ENCODE data around the gene CD248. TPM values are rescaled to one million over a fixed set of nuclear protein-coding genes. Genes with fewer than 3 reads are reported as not detected.
A peak's percentile ranks its signal among the peaks of the same experiment; 100 is the strongest.

The CD248 gene
- total RNA-seq, 2 donors from 2014 or later = 4.5 to 13.7 TPM

- ATAC-seq (no peak), DNase-seq (no peak)
- intact Hi-C loops (cut with DNase I, micrococcal nuclease) = no loop called here
Measured at GRCh38 chr11:66293777-66294625, 22.8 kb downstream of the CD248 start.

GRCh38 chr11:66293352-66293751, 23.5 kb downstream of the CD248 start:
- intact Hi-C loops (cut with DNase I, micrococcal nuclease) = no loop called here
- no peak for DNase-seq

DNA sequence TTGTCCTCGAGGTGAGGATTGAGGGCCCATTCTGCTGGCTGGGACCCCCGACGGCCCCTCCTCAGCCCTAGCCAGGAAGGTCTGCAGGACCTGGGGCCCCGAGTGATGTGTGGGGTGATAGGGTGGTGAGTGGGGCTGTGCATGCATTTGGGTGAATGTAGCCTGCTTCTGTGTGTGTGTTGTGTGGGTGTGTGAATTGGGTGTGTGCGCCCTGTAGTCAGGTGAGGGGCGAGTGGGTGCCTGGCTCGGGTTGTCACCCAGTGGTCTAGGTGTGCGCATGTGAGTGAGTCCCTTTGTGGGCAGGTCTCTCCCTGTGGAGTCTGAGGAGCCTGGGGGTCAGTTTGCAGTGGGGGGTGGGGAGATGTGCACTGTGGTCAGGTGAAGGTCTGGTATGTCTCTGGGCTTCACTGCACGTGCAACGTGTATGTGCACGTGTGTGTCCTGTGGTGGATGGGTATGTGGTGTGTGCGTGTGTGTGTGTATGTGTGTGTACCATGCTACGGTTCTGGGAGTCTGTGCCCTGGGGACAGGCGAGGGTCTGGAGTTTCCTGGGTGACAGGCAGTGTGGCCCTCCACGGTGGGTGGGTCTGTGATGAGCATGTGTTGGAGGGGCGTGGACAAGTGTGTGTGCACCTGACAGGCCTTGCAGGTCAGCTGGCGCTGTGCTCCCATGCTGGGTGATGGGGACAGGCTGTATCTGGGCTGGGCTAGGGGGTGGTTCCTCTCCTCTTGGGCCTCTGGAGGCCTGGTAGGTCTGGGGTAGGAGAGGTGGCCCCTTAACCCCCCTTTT, 24.1 kb downstream of the CD248 start:
- no peak for ATAC-seq
- DNase-seq = no peak
- intact Hi-C loops (cut with DNase I, micrococcal nuclease) = no loop called here

More at GRCh38 chr11:66293352-66293751, 23.5 kb downstream of the CD248 start:
- ATAC-seq = no peak

DNA sequence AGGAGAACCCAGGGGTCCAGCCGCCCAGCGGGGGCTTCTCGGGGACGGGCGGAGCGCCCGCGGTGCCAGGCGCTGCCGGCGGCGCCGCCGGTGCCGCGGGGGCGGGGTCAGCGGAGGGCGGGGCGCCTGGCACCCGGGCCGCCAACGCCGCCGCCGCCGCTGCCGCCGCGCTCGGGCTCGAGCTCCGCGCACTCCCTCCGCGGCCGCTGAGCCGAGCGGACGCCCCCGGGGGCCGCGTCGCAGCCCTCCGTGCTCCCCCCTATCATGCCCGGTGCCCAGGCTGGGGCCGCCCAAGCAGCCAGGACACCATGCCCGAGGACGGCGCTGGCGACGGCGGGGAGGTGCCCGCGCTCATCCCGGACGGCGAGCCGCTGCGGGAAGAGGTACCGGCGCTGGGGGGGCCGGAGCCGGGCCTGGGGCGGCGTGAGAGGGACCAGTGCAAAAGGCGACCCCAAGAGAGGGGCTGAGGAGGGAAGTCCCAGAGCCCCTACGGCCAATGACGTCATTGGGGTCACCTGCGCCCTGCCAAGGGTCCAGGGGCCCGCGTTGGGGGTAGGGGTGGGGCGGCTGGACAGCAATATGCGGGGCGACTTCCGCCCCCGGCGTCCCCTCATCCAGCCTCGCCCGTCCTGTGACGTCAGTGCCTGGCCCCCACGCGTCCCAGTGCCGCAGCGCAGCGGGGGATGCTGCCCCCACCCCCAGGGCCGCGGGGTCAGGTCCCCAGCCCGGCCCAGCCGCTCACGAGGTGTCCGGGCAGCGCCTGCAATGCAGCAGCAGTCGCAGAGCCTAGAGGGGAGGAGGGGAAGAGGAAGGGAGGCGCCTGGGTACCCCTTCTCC, 24.9 kb downstream of the CD248 start, which contains the start of gene TMEM151A:
TMEM151A (plus strand) TSS at position 189 of the 837 bp plus-strand sequence; CDS start at position 309, 120 bp downstream.
- ATAC-seq (no peak), DNase-seq (peak in 1 of 2 donors; percentile 49)
- intact Hi-C loops (cut with DNase I, micrococcal nuclease) = no loop called here

- no peak for ATAC-seq
- DNase-seq = no peak
- intact Hi-C loops (cut with DNase I, micrococcal nuclease) = no loop called here
Measured at GRCh38 chr11:66291303-66291705, 25.5 kb downstream of the CD248 start.

- DNase-seq = no peak
- no peak for ATAC-seq
- intact Hi-C loops (cut with DNase I, micrococcal nuclease) = no loop called here
Measured at GRCh38 chr11:66290330-66290621, 26.6 kb downstream of the CD248 start.

- ATAC-seq (peak; percentile 43), DNase-seq (peak; percentile 76 to 84)
- intact Hi-C loops (cut with DNase I, micrococcal nuclease) = no loop called here
Measured at GRCh38 chr11:66289548-66290329, 27.1 kb downstream of the CD248 start.

DNA sequence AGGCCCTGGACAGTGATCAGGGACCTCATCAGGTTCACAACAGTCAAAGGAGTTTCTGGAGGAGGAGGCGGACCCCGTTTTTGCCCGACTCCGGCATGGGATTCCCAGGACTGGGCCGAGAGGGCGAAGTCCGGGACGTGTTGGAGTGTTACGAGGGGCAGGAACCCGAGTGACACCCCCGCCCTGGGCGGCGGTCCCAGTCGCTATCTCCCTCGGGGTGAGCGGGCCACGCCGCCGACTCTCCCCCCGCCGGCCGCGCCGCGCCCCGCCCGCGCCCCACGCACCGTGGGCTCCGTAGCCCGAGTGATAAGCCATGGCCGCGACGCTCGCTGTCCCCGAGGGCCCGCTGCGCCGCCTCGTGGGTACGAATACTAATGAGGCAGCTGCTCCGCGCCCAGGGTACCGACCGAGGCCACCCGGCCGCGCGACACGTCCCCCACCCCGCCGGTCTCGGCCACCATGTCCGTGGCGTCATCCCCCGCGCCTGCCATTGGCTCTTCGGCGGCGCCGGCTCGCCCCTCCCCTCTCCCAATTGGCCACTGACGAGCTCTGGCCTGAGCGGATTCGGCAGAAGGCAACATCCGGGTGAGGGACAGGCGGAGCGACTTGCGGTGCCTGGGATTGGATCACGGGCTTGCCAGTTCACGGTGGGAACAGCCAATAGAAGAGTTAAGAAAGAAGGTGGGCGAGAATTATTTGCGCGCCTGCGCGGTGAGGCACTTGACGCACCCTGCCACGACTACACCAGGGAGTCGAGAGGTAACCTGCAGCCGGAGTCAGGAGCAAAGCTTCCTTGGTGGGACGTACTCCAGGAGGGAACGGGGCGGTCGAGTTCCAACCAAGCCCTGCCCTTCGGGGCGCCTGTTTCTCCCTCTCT, 27.9 kb downstream of the CD248 start, which contains the start of gene YIF1A:
YIF1A (minus strand) TSS at position 473 of the 877 bp plus-strand sequence; CDS start at position 315, 158 bp downstream.
- peak; percentile 97 to 100 for DNase-seq
- ATAC-seq = peak; percentile 89
- intact Hi-C loops (cut with DNase I, micrococcal nuclease) = no loop called here

- no peak for DNase-seq
- peak; percentile 10 for ATAC-seq
Measured at GRCh38 chr11:66287889-66288670, 28.8 kb downstream of the CD248 start.

GRCh38 chr11:66287211-66287888, 29.5 kb downstream of the CD248 start:
- intact Hi-C loops (cut with DNase I, micrococcal nuclease) = no loop called here
- DNase-seq (no peak), ATAC-seq (no peak)

More at GRCh38 chr11:66287889-66288670, 28.8 kb downstream of the CD248 start:
- intact Hi-C loops (cut with DNase I, micrococcal nuclease) = no loop called here

GRCh38 chr11:66286699-66287098, 30.1 kb downstream of the CD248 start:
- intact Hi-C loops (cut with DNase I, micrococcal nuclease) = no loop called here
- ATAC-seq (no peak), DNase-seq (no peak)

DNA sequence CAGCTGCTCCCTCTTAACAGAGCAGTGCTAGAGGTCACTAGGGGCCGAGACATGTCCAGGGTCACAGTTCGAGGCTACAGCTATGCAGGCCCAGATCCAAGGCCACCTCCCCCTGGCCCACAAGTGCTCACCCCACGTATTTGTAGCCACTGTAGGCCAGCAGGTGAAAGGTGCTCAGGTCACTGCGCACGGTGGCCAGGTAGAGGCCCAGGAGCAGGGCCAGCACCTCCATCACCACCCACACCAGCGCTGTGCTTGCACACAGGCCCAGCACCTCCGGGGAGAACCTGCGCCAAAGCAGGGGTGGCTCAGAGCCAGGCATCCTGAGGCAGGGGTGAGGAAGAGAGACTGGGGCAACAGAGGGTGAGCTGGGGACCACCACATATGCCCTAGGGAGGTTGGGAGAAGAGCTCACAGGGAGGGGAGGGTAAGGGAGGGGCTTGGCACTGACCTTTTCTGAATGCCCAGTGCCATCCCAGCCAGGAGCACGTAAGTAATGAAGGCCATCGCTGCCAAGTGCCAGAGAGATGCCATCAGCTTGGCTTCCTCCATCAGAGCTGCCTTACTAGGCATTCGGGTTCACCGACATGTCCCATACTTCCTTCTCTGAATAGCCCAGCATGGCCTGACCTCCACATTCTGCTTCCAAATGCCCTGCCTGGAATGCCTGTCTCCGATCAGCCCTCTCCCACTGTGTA, 31.4 kb downstream of the CD248 start:
- no peak for DNase-seq
- intact Hi-C loops (cut with DNase I, micrococcal nuclease) = no loop called here
- ATAC-seq = no peak

DNA sequence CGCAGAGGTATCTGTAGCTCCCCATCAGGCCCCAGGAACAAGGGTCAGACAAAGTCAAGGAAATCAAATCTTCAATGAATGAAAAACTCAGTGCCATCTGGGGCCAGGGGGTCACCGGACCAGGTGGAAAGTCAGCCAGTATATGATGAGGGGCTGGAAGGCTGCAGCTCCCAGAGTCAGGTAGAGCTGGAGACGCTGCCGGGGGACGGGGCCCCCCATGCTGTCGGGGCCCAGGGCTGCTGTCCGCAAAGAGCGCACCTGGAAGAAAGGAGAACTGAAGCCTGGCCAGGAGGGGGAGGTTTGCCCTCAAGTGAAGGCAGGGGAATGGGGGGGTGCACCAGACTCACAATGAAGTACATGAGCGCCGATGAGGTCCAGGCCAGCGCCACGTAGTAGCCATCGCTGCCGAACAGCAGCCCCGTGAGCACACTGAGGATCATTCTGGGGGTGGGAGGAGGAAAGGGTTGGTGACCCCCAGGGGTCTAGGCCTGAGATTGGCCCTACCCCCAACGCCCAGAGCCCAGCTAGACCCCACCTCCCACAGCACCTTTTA, 32.2 kb downstream of the CD248 start:
- ATAC-seq (no peak), DNase-seq (no peak)
- intact Hi-C loops (cut with DNase I, micrococcal nuclease) = loop anchor here in 1 of 2 donors (5.0 kb wide), 1 partner anchor 62 kb away; no protein-coding TSS in a partner anchor

DNA sequence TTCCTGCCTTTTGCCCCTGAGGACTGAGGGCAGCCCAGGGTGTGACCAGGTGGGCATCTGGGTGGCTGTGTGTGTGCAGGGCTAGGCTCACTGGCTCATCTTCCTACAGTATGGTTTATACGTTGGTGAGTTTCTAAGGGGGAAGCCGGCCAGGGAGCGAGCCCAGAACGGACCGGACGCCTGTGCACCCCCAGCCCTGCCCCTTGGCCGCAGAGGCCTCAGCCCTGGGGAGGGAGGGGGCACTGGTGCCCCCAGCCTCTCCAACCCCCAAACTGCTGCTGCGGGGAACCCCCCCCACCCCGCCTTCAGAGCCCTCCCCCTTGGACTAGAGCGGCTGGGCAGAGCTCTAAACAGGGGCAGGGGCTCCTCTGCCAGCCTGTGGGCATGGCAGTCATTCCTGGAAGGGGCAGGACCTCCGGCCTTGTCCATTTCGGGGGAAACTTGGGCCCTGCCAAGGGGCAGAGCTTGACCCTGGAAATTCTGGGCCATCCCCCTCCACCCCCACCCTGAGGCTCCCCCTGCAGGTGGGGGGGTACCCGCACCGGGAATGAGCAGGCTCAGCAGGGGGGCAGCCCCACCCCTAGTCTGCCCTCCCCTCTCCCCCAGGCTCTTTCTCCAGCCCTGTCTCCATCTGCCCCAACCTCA, 33.3 kb downstream of the CD248 start:
- ATAC-seq (no peak), DNase-seq (peak in 1 of 2 donors; percentile 6)
- intact Hi-C loops (cut with DNase I, micrococcal nuclease) = loop anchor here in 1 of 2 donors (5.0 kb wide), 1 partner anchor 61 kb away; no protein-coding TSS in a partner anchor
